Measurements from ENCODE around the gene IRF9.
A peak's percentile ranks its signal among the peaks of the same experiment; 100 is the strongest.

The IRF9 gene

DNA sequence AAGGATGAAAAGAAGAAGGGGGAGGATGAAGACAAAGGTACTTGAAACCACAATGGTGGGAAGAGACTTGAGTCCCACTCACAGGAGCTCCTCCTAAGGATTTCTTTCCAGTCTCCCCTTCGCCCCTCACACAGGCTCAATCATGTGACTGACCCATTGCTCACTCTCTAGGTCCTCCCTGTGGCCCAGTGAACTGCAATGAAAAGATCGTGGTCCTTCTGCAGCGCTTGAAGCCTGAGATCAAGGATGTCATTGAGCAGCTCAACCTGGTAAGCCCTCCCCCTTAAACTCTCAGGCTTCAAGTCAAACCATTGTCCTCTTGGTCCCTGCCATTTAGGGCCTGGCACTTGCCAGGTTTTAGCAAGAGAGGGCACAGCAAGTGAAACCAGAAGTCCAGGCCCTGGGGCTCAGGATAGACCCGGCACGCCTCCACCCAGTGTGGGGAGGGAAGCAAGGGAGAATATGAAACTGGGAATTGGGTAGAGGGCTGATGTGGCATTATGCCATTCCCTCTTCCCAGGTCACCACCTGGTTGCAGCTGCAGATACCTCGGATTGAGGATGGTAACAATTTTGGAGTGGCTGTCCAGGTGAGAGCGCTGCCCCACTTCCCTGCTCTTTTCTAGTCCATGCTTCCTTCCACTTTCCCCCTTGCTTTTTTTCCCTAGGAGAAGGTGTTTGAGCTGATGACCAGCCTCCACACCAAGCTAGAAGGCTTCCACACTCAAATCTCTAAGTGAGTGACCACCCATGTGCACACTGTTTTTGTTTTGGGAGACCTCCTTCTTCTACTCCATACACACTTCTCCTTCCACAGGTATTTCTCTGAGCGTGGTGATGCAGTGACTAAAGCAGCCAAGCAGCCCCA lies 23.3 kb upstream of the IRF9 start:
- ATAC-seq (no peak), DNase-seq (no peak)
- Mint-ChIP-seq H3K4me3 (peak overlapping the region; percentile 98), H3K4me1 (peaks cover 62% of the 10 kb centered on the region), H3K36me3 (ENCODE audit: low read depth) (peaks cover 46% of the 10 kb centered on the region), H3K27ac (peak overlapping the region; percentile 90), H3K9me3 (no peaks in the 10 kb centered on the region), H3K27me3 (peaks cover 2% of the 10 kb centered on the region)

DNA sequence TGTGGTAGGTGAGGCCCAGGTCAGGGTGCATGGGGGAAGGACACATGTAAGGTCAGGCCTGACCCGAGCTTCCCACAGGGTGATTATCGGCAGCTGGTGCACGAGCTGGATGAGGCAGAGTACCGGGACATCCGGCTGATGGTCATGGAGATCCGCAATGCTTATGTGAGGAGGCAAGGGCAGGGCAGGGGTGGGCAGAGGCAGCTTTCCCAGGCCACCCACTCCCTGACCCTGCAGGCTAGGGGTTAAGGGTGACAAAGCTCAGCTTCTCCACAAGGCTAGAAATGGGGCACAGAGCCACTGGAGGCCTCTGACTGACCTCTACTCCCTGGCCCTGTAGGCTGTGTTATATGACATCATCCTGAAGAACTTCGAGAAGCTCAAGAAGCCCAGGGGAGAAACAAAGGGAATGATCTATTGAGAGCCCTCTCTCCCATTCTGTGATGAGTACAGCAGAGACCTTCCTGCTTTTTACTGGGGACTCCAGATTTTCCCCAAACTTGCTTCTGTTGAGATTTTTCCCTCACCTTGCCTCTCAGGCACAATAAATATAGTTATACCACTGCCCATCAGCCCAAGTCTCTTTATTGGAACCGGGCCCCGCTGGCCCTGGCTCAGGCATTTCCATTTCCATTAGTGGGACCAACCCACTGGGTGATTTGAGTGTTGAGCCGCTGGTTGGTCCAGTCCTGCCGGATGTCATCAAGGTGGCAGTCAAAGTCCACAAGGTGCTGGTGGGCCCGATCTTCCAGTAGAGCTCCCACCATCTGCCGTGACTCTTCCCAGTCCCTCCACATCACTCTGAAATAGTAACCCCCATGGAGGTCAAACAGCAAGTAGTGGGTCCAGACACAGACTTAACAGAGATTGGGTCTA lies 22.4 kb upstream of the IRF9 start:
- H3K4me3 Mint-ChIP-seq, result peak overlapping the region; percentile 98
- H3K27me3 Mint-ChIP-seq, result peaks cover 2% of the 10 kb centered on the region
- no peaks in the 10 kb centered on the region for H3K9me3 Mint-ChIP-seq
- H3K27ac Mint-ChIP-seq, result peak overlapping the region; percentile 77
- H3K36me3 Mint-ChIP-seq (ENCODE audit: low read depth), result peaks cover 51% of the 10 kb centered on the region
- peaks cover 66% of the 10 kb centered on the region for H3K4me1 Mint-ChIP-seq
- no peak for DNase-seq
- no peak for ATAC-seq

DNA sequence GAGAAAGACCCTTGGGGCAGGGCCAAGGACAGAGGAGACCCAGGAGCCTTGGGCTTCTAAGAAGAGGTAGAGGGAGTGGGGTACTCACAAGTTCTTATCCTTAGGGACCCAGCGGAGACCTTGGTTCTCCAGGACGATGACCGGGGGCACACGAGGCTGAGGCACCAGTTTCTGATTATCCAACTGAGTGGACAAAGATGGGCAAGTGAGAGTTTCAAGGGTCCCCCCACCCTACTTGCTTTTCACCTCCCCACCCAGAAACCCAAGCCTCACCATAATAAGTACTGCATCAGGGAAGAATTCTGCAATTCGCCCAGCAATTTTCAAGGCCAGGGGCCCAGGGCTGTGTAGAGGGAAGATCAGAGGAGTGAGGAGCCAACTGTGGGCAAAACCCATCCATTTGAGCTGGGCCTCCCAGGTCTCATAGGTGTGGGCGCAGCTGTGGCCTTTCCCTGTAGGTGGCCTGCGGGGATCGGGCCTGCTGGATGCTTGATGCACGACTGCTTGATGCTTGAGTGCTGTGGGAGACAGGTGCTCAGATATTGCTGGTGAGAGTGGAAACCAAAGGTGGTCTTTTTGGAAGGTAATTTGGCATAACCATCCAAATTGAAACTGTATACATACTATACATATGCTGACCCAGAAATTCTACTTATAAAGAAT lies 21.7 kb upstream of the IRF9 start:
- Mint-ChIP-seq H3K4me3 (peak overlapping the region; percentile 98), H3K4me1 (peaks cover 73% of the 10 kb centered on the region), H3K9me3 (no peaks in the 10 kb centered on the region), H3K36me3 (ENCODE audit: low read depth) (peaks cover 59% of the 10 kb centered on the region), H3K27ac (peak overlapping the region; percentile 38), H3K27me3 (peaks cover 2% of the 10 kb centered on the region)
- no peak for DNase-seq
- ATAC-seq, result no peak

DNA sequence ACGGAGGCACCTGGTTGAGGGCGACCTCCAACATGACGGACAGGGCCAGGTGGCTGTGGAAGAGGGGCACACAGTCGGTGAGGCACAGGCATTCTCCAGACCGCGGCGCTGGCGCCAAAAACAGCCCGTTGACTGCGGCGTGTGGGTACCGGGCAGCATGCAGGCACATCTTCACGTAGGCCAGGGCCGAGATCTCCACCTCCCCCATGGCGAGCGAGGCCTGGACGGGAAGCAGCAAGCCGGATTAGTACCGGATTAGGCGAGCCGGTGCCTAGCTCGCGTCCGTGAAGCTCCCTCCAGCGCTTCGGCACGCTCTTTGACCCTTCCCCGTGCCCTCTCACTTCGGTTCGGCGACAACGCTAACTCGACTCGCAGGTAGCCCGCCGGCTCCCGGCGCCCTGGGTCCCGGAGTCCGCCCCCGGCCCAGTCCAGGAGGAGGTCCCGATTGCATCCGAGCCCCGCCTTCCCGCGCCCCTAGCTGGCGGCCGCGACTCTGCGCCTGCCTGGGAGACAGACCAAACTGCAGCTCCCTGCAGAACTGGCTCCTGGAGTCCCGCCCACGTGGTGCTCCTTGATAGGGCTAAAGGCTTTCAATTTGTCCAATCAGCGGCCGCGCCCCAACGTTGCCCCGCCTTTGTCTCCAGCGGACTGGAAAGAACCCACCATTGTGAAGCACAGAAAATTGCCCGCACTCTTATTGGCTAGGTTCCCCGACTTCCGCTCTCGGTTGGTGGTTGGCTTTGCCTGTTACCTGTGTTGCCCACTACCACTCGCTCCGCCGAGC lies 19.8 kb upstream of the IRF9 start, which contains the start of gene EMC9:
Gene EMC9, minus strand, starts transcription at position 495 of the 784 bp plus-strand sequence. Its CDS starts 287 bp downstream, at position 208.
- H3K4me1 Mint-ChIP-seq, result peaks cover 83% of the 10 kb centered on the region
- H3K4me3 Mint-ChIP-seq, result peak within 1 kb of the TSS; percentile 98
- H3K36me3 Mint-ChIP-seq (ENCODE audit: low read depth), result peaks cover 76% of the 10 kb centered on the region
- H3K27ac Mint-ChIP-seq, result peak within 1 kb of the TSS; percentile 93
- ATAC-seq (peak; percentile 86), DNase-seq (peak; percentile 99)
- H3K9me3 Mint-ChIP-seq, result no peaks in the 10 kb centered on the region
- peaks cover 2% of the 10 kb centered on the region for H3K27me3 Mint-ChIP-seq

DNA sequence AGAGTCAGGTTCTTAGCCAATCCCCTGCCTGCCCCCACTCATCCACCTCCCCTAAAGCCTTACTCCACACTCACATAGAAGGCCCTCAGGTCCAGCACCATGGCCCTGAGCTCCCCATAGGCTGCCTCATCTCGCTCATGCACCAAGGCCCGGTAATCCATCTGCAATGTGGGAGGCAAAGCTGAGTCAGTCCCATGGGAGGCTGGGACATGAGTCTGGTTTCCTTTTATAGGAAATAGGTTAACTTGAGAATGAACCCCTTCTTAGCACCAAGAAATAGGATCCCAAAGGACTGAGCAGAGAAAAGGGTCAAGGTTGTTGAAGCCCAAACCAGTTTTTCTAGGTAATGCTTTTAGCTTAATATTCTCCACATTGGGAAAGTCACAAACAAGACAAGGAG lies 17.6 kb upstream of the IRF9 start:
- ATAC-seq, result no peak
- Mint-ChIP-seq H3K4me1 (peaks cover 69% of the 10 kb centered on the region), H3K9me3 (no peaks in the 10 kb centered on the region), H3K27ac (peak overlapping the region; percentile 99), H3K36me3 (ENCODE audit: low read depth) (peaks cover 62% of the 10 kb centered on the region), H3K27me3 (peaks cover 2% of the 10 kb centered on the region), H3K4me3 (peak overlapping the region; percentile 10)
- DNase-seq, result no peak

DNA sequence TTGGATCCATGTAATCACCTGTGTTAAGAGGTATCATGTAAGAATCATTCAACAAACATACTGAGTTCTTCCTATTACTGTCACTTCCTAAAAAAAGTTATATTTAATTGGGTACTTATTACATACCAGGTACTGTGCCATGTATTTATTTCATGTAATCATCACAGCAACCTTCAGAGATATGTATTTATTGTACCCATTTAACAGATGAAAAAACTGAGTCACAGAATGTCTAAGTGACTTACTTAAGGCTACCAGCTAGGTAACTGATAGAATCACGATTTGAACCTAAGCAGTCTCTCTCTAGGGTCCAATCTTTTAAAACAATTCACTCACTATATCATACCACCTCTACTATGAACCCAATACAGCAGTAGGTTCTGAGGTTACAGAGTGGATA lies 16.6 kb upstream of the IRF9 start:
- Mint-ChIP-seq H3K4me1 (peaks cover 69% of the 10 kb centered on the region), H3K9me3 (no peaks in the 10 kb centered on the region), H3K4me3 (peak overlapping the region; percentile 95), H3K36me3 (ENCODE audit: low read depth) (peaks cover 60% of the 10 kb centered on the region), H3K27me3 (peaks cover 2% of the 10 kb centered on the region), H3K27ac (peak overlapping the region; percentile 99)
- DNase-seq, result no peak
- ATAC-seq, result no peak

DNA sequence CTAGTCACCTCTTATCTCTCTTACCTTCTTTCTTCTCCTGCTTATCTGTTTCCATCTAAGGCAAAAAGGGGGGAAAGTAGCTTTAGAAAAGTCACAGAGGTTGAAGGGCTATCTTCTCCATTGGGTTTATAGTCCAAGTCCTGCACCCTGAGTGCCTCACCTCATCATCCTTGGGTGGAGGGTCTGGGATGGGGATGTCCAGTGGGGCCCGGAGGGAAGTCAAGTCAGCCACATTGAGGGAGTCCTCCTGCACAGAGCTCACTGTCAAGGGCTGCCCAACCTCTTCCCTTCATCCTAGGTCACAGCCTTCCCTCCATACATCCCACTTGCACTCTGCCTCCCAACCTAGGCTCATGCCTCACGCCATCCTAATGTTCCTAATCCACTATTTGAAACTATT lies 15.8 kb upstream of the IRF9 start:
- no peak for DNase-seq
- Mint-ChIP-seq H3K36me3 (ENCODE audit: low read depth) (peaks cover 59% of the 10 kb centered on the region), H3K9me3 (no peaks in the 10 kb centered on the region), H3K4me3 (peak overlapping the region; percentile 95), H3K4me1 (peaks cover 68% of the 10 kb centered on the region), H3K27me3 (peaks cover 2% of the 10 kb centered on the region), H3K27ac (peak overlapping the region; percentile 99)
- ATAC-seq, result no peak

DNA sequence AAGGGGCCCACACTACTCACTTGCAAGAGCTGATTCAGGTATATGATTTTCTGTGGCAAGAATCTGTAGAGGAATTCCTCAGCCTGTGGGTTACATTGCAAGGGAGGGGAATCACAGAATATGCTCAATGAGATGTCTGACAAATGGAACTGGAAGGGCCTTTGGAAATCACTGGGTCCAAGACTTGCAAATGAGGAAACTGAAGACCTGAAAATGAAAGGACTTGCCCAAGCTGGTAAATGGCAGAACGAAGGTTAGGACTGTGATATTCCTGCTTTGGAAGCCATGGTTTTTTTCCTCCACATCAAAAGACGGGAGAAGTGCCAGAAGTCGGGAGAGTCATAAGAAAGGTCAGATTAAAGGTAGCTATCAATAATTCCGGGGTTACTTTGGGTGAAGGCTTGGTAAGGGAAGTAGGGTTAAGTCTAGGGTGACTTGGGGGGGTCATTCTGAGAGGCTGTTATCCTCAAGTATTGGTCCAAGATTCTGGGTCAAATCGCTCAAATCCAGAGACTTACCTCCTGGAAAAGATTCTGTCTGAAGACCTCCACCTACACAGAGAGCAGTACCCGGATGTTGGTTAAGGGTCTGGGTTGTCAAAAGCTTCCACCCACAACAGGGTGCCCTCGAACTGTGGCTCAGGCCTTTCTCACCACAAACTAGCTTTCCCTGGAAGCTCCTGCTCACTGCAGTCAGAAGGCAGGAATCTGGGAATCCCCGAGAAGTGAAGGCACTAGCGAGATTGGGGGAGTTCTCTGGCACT lies 15.2 kb upstream of the IRF9 start:
- peaks cover 60% of the 10 kb centered on the region for H3K36me3 Mint-ChIP-seq (ENCODE audit: low read depth)
- no peak for DNase-seq

DNA sequence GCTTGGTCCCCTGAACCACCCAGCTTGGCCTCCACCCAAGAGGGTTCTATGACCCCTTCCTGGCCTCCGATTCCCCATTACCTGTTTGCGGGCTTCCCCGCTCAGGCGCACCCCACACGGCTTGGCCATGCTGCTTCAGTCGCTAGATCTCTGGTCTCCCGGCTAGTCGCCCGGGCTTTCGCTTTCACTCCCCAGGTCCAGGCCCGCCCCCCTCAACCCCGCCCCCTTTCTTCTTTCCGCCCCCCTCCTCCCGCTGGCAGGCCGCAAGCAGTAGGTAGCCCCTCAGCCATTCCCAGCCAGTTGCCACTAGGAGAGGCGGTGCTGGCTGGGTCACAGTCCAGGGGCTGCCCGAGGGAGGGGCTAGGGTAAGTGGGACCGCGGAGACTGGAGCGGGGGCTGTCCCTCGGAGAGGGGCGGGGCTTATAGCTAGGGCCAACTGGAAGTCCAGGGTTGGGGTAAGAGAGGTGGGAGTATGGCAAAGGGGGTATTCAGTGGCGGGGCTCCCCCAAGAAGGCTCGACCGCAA lies 14.6 kb upstream of the IRF9 start, which contains the start of gene PSME2:
Gene PSME2, minus strand, starts transcription at position 158 of the 525 bp plus-strand sequence. Its CDS starts 29 bp downstream, at position 129.
- H3K4me3 Mint-ChIP-seq, result peak within 1 kb of the TSS; percentile 95
- H3K9me3 Mint-ChIP-seq, result no peaks in the 10 kb centered on the region
- peak; percentile 95 for DNase-seq
- ATAC-seq, result peak; percentile 81
- H3K27me3 Mint-ChIP-seq, result peaks cover under 1% of the 10 kb centered on the region
- peaks cover 65% of the 10 kb centered on the region for H3K4me1 Mint-ChIP-seq
- H3K27ac Mint-ChIP-seq, result peak within 1 kb of the TSS; percentile 99
- peaks cover 61% of the 10 kb centered on the region for H3K36me3 Mint-ChIP-seq (ENCODE audit: low read depth)

More for the DNA sequence above, 15.2 kb upstream of the IRF9 start:
- Mint-ChIP-seq H3K27ac (peak overlapping the region; percentile 99), H3K27me3 (peaks cover 2% of the 10 kb centered on the region), H3K9me3 (no peaks in the 10 kb centered on the region), H3K4me1 (peaks cover 68% of the 10 kb centered on the region), H3K4me3 (peak overlapping the region; percentile 95)
- ATAC-seq, result no peak

DNA sequence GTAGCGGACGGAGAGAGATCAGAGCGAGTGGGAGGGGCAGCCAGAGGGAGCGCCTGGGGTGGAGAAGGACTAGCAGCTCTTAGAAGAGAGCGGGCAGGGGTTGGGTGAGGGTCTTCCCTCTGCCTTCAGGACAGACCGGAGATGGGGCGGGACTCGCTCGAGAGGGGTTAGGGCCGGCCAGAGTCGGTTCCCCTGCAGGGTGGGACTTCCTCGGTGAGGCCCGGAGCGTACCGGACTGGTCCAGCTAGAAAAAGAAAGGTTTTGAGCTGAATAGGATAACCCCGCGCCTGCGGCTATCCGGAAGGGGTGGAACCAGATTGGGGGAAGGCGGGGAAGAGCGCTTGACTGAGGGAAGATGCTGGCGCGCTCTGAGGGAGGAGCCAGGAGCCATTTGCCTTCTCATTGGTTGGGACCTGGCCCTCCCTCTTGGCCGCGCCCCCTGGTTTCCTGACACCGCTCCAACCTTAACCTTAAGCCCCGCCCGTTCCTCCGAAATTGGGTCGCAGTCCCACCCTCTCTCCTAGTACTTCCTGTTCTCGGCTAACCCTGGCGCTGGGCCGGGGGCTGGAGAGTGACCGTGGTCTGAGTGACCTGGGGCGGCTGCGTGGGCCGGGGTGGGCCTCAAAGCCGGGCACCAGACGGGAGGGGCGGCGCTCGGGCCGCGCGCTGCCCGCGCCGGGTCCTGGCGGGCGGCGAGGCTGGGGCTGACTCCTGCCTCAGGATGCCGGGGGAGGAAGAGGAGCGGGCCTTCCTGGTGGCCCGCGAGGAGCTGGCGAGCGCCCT lies 13.9 kb upstream of the IRF9 start, which contains the start of gene RNF31:
Gene RNF31, plus strand, starts transcription at position 521 of the 783 bp plus-strand sequence. Its CDS starts 201 bp downstream, at position 722.
- DNase-seq (peak; percentile 99), ATAC-seq (peak; percentile 87)
- H3K36me3 Mint-ChIP-seq (ENCODE audit: low read depth), result peaks cover 61% of the 10 kb centered on the region
- H3K27ac Mint-ChIP-seq, result peak within 1 kb of the TSS; percentile 99
- no peaks in the 10 kb centered on the region for H3K9me3 Mint-ChIP-seq
- H3K4me3 Mint-ChIP-seq, result peak within 1 kb of the TSS; percentile 95
- H3K27me3 Mint-ChIP-seq, result no peaks in the 10 kb centered on the region
- peaks cover 59% of the 10 kb centered on the region for H3K4me1 Mint-ChIP-seq

DNA sequence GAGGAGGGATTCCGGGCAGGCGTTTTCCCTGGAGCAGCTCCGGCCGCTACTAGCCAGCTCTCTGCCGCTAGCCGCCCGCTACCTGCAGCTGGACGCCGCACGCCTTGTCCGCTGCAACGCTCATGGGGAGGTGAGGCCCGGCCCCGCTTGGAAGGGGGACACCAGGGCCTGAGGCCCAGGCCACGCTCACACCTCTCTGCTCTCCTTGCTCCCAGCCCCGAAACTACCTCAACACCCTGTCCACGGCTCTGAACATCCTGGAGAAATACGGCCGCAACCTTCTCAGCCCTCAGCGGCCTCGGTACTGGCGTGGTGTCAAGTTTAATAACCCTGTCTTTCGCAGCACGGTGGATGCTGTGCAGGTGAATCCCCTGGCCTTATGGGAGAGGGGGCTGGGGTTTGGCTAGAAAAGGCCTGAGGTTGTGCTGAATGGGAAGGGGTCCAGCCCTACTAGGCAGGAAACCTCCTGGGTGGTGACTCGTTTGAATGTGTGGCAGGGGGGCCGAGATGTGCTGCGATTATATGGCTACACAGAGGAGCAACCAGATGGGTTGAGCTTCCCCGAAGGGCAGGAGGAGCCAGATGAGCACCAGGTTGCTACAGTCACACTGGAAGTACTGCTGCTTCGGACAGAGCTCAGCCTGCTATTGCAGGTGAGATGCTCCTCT lies 13.2 kb upstream of the IRF9 start:
- no peaks in the 10 kb centered on the region for H3K9me3 Mint-ChIP-seq

More for the DNA sequence above, 13.2 kb upstream of the IRF9 start:
- Mint-ChIP-seq H3K4me3 (peak overlapping the region; percentile 95), H3K27me3 (no peaks in the 10 kb centered on the region), H3K36me3 (ENCODE audit: low read depth) (peaks cover 58% of the 10 kb centered on the region), H3K4me1 (peaks cover 55% of the 10 kb centered on the region), H3K27ac (peak overlapping the region; percentile 85)
- DNase-seq (no peak), ATAC-seq (no peak)

All from activated naive CD8-positive, alpha-beta T cell treated with anti-CD3 and anti-CD28 coated beads, Interleukin-2, amount 50 U/mL, for 24 hours (primary cell).